GM12801 (cell line): Measurements from ENCODE around the gene RASL12.

ENCODE experiments used
- CTCF ChIP-seq: IDR thresholded peaks from one replicate; pipeline ENCODE4 v1.5.1; 2011; ENCODE audit warnings: control low read depth; ENCODE audit not compliant: insufficient read length; ENCODE audit errors: extremely low read depth

RASL12 gene

GRCh38 chr15:65067645-65068402, at the start of gene RASL12:
Gene RASL12, minus strand, starts transcription at chr15:65067991. Its CDS starts 156 bp downstream, at chr15:65067835.
- no peak for TF ChIP-seq CTCF

DNA sequence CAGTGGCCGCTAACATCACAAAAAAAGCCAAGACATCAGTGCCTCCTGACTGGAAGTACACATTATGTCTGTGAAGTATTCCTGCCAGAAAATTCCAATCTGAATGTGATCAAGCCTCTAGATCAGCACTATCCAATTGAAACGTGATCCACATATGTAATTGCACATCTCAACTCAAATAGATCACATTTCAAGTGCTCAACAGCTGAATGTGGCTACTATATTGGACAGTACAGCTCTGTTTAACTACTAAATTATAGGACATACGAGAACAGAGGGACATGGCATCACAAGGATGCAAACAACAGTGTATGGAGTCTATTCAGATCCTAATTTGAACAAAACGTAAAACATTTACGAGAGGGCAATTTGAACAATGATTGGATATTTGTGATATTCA, 47.8 kb upstream of the RASL12 start:
- TF ChIP-seq CTCF, result no peak

DNA sequence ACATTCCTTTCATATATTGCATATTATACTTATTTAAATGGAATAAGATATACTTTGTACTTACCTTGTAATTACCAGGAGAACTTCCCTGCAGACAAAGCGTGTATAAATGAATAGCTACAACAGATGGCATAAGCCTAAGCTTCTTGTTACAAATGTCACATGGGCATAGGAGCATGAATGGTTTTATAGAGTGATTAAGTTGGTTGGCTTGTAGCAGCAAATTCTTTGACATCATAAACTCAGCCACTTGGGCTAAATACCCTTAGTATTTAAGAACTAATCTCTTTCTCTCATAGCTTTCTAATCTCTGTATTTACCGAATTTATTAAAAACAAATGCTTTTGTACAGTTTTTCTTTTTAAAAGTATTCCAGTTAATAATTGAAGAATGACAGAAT, 47.3 kb upstream of the RASL12 start, which contains the start of gene UBAP1L:
UBAP1L (minus strand) TSS at position 115 of the 400 bp plus-strand sequence. CDS start 8,985 bp downstream, outside the sequence.
- no peak for TF ChIP-seq CTCF

DNA sequence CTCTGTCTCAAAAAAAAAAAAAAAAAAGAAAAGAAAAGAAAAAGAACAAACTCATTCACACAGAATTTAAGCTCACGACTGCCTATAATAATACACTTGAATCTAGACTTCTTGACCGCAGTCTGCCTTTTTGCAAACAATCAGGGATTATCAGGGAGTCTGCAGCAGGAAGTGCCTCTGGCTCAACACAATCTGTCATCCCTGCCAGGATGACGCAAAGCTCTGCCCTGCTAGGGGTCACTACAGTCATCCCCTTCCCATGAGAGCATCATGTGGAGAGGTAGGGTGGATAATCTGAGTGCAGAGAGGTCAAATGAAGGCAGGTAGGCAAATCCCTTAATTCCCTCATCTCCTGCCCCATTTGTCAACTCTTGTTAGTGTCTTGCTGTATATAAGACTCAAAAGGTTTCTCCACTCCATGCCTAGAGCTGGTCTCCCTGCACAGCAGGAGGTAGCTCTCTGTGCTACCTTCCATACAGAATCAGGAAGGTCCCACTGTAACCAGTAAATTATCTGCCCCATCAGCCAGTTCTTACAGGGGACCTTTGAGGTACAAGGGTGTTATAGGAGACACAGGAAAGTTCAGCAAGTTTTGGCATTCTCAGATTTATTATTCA, 43.0 kb upstream of the RASL12 start:
- no peak for TF ChIP-seq CTCF

GRCh38 chr15:65106011-65106590, 38.3 kb upstream of the RASL12 start:
- no peak for TF ChIP-seq CTCF

DNA sequence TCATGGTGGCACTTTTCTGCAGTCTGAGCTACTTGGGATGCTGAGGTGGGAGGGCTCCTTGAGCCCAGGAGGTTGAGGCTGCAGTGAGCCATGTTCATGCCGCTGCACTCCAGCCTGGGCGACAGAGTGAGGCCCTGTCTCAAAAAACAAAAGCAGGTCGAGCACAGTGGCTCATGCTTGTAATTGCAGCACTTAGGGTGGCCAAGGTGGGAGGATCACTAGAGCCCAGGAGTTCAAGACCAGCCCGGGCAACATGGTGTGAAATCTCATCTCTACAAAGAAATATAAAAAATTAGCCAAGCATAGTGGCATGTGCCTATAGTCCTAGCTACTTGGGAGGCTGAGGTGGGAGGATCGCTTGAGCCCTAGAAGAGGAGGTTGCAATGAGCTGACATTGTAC, 37.2 kb upstream of the RASL12 start:
- no peak for TF ChIP-seq CTCF

GRCh38 chr15:65102912-65103311, 35.1 kb upstream of the RASL12 start:
- no peak for TF ChIP-seq CTCF
